GM21515 (cell line): ENCODE measurements around the gene S100PBP.
"Not testable (repeated sequence)": the region's sequence is repeated elsewhere in the genome, so short reads cannot be mapped to it uniquely, and the experiment has no call there.

Experiments used
- ATAC-seq: cut with Tn5 transposase; IDR thresholded peaks from one replicate; pipeline ENCODE4 v1.9.1; 2021; ENCODE audit not compliant: unreplicated experiment

The S100PBP gene

DNA sequence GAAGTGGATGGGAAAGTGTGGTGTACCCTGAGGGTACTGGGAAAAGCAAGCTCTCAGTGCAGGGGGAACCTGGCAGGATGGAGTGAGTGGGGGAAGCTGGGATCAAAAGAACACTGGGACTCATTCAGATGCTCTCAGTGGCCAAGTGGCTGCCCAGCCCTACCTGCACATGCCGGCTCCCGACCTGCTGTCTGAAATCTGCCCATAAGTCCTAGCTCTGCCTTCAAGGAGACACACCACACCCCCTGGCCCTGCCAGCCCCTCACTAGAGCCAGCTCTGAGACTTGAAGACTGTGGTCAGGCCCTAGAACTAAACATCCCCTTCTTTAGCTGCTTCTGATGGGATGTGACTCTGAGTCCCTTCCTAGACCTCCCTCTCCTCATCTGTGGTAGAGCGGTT lies 81.5 kb downstream of the S100PBP start:
- ATAC-seq: no peak

GRCh38 chr1:32899586-32900296 lies 82.3 kb downstream of the S100PBP start:
- no peak for ATAC-seq

GRCh38 chr1:32900371-32900955 lies 83.0 kb downstream of the S100PBP start:
- no peak for ATAC-seq

GRCh38 chr1:32900956-32901822 lies 83.7 kb downstream of the S100PBP start, which contains the start of gene TMEM54:
Gene TMEM54 (minus strand): TSS chr1:32901389. CDS start chr1:32901238, 151 bp downstream.
- no peak for ATAC-seq

DNA sequence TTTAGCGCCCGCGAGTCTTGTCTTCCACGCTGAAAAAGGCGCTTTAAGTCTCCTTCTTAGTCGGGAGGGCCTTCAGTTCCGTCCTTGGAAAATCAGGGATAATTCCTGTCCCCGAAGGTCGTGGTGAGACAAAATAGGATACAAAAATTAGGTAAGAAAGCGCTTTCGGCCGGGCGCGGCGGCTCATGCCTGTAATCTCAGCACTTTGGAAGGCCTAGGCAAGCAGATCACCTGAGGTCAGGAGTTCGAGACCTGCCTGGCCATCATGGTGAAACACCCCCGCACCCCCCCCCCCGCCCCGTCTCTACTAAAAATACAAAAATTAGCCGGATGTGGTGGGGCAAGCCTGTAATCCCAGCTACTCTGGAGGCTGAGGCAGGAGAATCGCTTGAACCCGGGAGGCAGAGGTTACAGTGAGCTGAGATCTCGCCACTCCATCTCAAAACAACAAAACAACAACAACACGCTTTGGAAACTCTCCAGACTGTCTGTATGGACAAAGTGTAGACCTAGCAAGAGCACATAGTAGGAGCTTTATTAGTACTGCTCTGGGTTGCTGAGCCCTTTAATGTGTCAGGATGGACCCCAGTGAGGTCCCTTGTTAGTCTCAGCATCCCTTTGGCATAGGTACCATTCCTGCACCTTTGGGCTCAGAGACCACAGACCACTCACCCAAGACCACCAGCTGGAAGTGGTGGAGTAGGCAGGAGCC lies 84.5 kb downstream of the S100PBP start:
- no peak for ATAC-seq

DNA sequence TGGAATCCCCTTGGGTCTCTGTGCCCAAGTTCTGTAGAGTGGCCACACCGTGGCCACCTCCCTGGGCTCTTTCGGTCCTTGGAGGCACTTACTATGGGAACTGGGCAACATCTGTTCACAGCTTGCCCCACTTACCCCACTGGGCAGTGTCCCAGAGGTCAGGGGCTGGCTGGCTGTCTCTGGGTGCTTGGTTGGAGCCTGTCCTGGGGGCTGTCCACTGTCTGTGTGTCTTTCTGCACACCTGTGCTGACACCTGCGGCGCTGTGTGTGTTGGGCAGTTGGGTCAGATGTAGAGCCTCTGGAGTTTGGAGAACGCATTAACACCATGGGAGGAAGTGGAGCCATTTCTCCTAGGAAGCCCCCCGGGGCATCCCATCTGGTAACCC lies 85.1 kb downstream of the S100PBP start:
- no peak for ATAC-seq

DNA sequence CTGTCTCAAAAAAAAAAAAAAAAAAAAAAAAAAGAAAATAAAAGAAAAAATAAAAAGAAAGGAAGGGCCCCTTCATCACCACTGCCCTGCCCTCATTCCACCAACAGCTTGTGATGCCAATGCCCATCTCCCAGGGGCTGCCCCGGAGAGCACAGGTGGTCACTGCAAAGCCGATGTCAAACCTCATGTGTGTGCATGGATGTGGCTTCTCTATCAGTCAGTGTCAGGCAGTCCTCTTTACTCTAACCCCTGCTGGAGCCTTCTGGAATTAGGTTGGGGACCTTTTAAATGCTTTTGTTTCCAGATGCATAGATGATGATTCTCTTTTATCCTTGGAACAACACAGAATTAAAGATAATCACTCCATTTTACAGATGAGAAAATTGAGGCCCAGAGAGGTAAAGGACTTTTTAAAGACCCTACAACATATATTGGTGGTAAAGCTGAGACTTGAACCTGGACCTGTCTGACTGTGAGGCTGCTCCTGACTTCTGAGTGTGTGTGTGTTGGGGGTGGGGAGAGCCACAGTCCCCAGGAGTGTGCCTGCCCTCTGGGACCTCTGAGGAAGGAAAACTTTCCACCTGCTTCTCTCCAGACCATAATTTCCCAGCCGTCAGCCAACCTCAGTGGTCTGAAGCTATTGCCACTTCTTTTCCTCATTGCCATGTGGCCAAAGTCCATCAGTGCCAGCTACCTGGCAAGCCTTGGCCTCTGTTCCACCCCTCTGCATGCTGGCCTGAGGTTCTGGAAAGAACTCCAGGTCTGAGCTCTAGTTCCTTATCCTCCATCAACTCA lies 86.7 kb downstream of the S100PBP start:
- ATAC-seq: no peak

DNA sequence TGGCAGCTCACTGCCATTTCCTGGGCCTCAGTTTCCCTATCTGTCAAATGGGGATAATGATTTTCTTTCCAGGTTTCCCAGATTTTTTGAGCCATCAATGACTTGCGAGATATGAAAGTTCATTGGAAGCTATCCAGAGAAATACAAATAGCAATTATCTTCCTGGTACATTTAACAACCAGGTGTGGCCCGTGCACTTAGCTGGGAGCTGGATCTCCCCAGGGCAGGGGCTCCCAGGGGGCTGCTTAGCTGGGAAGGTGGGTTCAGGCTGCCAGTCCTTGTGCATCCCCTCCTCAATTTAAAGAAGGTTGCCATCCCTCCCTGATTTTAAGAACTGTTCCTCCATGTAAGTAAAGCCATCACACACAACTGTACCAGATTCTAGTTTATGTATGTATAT lies 87.3 kb downstream of the S100PBP start:
- no peak for ATAC-seq

DNA sequence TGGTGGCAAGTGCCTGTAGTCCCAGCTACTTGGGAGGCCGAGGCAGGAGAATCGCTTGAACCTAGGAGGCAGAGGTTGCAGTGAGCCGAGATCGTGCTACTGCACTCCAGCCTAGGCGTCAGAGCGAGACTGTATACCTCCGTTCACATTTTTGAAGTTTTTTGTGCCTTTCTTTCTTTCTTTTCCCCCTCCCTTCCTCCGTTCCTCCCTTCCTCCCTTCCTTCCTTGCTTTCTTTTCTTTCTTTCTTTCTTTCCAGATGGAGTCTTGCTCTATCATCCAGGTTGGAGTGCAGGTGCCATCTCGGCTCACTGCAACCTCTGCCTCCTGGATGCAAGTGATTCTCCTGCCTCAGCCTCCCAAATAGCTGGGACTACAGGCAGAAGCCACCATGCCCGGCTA lies 88.1 kb downstream of the S100PBP start:
- ATAC-seq: not testable (repeated sequence)

GRCh38 chr1:32906654-32907053 lies 89.2 kb downstream of the S100PBP start:
- no peak for ATAC-seq

DNA sequence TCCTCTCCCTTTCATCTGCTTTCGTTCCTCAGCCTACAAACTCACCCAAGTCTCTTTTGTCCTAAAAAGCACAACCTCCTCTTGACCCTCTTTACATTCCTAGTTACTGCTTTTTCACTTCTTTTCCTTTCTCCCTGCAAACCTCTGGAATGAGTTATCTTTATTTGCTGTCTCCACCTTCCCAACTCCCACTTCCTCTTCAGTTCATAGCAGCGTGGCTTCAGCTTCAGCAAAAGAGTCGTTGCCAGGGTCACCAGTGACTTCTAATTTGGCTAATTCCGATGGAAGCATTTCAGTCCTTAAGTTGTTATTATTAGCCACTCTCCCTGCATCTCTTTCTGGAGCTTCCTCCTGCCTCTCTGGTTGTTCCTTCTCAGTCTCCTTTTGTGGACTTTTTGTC lies 90.0 kb downstream of the S100PBP start:
- no peak for ATAC-seq
